ENCODE data around the gene ZNF33B.

DNA sequence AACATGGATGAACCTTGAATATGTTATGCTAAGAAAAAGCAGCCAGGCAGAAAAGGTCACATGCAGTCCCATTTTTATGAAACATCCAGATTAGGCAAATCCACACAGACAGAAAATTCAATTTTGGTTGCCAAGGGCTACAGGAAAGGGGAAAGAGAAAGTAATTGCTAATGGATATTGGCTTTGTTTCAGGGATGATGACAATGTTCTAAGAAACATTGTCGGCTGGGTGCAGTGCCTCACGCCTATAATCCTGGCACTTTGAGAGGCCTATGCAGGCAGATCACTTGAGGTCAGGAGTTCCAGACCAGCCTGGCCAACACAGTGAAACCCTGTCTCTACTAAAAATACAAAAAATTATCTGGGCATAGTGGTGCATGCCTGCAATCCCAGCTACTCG lies 23.0 kb downstream of the ZNF33B start:
- no peak for TF ChIP-seq GATA3 (IDR thresholded peaks at IDR 0.05; ENCODE audit: low read depth, low read length)
- no peak for TF ChIP-seq GATA2 (IDR thresholded peaks at IDR 0.05; ENCODE audit: low read depth, low read length)

Data from SH-SY5Y (cell line).